HepG2 (cell line): Measurements from ENCODE around the gene INTS3. TPM values are rescaled to one million over a fixed set of nuclear protein-coding genes. Genes with fewer than 3 reads are reported as not detected.

Experiments
- ATAC-seq: fragments of 200-7000 bp; cut with Tn5 transposase; 3 replicates; pipeline ENCODE4 v1.9.1; 2020; ENCODE audit warnings: mild to moderate bottlenecking, moderate library complexity
- BruUV-seq: library from RNA; stranded (reverse); fragments of 400-500 nt; replicated peaks from 2 replicates; lab custom pipeline; 2021; lab: Mats Ljungman, UMichigan
- CTCF ChIA-PET: fragments of 300-600 bp; formaldehyde crosslinking; extraction: SDS; loops from one replicate; lab custom pipeline; 2021; ENCODE audit warnings: low total read pairs, inconsistent platforms, low intra/inter-chr PET ratio; lab: Yijun Ruan, JAX
- POLR2A ChIA-PET: fragments of 350-600 bp; sonication (Branson Sonifier 250); formaldehyde crosslinking; loops from one replicate; lab custom pipeline; 2020; ENCODE audit warnings: antibody characterized with exemption, inconsistent platforms; lab: Yijun Ruan, JAX
- DNase-seq: peaks from one replicate; pipeline ENCODE4 v3.0.0-alpha.2; 2015; ENCODE audit warnings: low spot score
- FAIRE-seq: peaks from 3 replicates; lab custom pipeline; 2011; peaks lifted over from hg19 to GRCh38; lab: Jason Lieb, UNC
- H2AFZ ChIP-seq: one replicate; pipeline ENCODE4 v1.6.1; 2011; ENCODE audit warnings: low read length, inconsistent platforms
- H3K27ac ChIP-seq: fragments of 300-600 bp; 3 replicates; pipeline ENCODE4 v1.8.0; 2011; ENCODE audit warnings: mixed run types, mild to moderate bottlenecking, mixed read lengths, low read length, inconsistent platforms; ENCODE audit not compliant: insufficient read depth; ENCODE audit errors: extremely low read length
- H3K27me3 ChIP-seq, 2 experiments: fragments of 200-600 bp in 1 of 2; 2 replicates in 1 of 2; 3 replicates in 1 of 2; pipeline versions ENCODE4 v1.6.0 to v1.8.0; 2011; ENCODE audit warnings: low read length in 2 of 2, mild to moderate bottlenecking in 2 of 2, moderate library complexity in 2 of 2, inconsistent platforms in 1 of 2; ENCODE audit not compliant: insufficient read depth in 2 of 2, control insufficient read depth in 1 of 2
- H3K36me3 ChIP-seq, 2 experiments: fragments of 200-600 bp in 1 of 2; replicated peaks in 1 of 2; 2 replicates in 1 of 2; 3 replicates in 1 of 2; pipeline versions ENCODE4 v1.5.1 to v1.8.0; 2011; ENCODE audit warnings: low read length in 2 of 2, inconsistent platforms in 1 of 2; ENCODE audit not compliant: insufficient read depth in 2 of 2, control insufficient read depth in 1 of 2
- H3K4me1 ChIP-seq: 2 replicates; pipeline ENCODE4 v1.5.1; 2012; ENCODE audit warnings: low read length, inconsistent platforms; ENCODE audit not compliant: insufficient read depth
- H3K4me2 ChIP-seq: 2 replicates; pipeline ENCODE4 v1.6.0; 2011; ENCODE audit warnings: low read depth, low read length, inconsistent platforms
- H3K4me3 ChIP-seq, 3 experiments: fragments of 200-600 bp in 1 of 3; sonication (generic), shearing (Covaris generic) in 1 of 3; replicated peaks in 1 of 3; 2 replicates each; pipeline ENCODE4 v1.5.1; 2011 to 2016; ENCODE audit warnings: low read length in 3 of 3, inconsistent platforms in 2 of 3, low read depth in 2 of 3, mild to moderate bottlenecking in 2 of 3, control low read depth in 1 of 3, mixed read lengths in 1 of 3; ENCODE audit not compliant: insufficient read depth in 1 of 3
- H3K79me2 ChIP-seq: one replicate; pipeline ENCODE4 v1.6.1; 2011; ENCODE audit warnings: low read length, inconsistent platforms; ENCODE audit not compliant: insufficient read depth
- H3K9ac ChIP-seq: 2 replicates; pipeline ENCODE4 v1.6.0; 2011; ENCODE audit warnings: mild to moderate bottlenecking, low read depth, low read length, inconsistent platforms; ENCODE audit not compliant: insufficient read depth
- H3K9me3 ChIP-seq: 2 replicates; pipeline ENCODE4 v1.5.1; 2012; ENCODE audit warnings: mild to moderate bottlenecking, low read length
- H4K20me1 ChIP-seq: 2 replicates; pipeline ENCODE4 v1.6.0; 2011; ENCODE audit warnings: inconsistent platforms, mild to moderate bottlenecking, low read length, moderate library complexity; ENCODE audit not compliant: insufficient read depth
- DNMT3B ChIP-seq: conservative IDR thresholded peaks from 2 replicates; pipeline ENCODE4 v1.6.1; 2016; ENCODE audit warnings: missing biosample characterization, control low read depth
- HNF4A ChIP-seq: sonication (generic); formaldehyde crosslinking; IDR thresholded peaks from 2 replicates; pipeline ENCODE4 v1.4.0; 2020; ENCODE audit warnings: missing genetic modification reagents
- HOXA5 ChIP-seq: sonication (generic); formaldehyde crosslinking; IDR thresholded peaks from 2 replicates; pipeline ENCODE4 v1.4.0; 2020; ENCODE audit warnings: missing genetic modification reagents
- HOXA9 ChIP-seq: sonication (generic); formaldehyde crosslinking; IDR thresholded peaks from 2 replicates; pipeline ENCODE4 v1.8.1; 2022; ENCODE audit warnings: missing genetic modification reagents, mild to moderate bottlenecking, moderate library complexity, borderline replicate concordance
- JUND ChIP-seq: sonication (generic); formaldehyde crosslinking; IDR thresholded peaks from 2 replicates; pipeline ENCODE4 v1.8.0; 2022; ENCODE audit warnings: mild to moderate bottlenecking, missing genetic modification reagents
- MEIS1 ChIP-seq: sonication (generic); formaldehyde crosslinking; IDR thresholded peaks from 2 replicates; pipeline ENCODE4 v1.9.0; 2021; ENCODE audit warnings: mild to moderate bottlenecking, missing genetic modification reagents, moderate library complexity, borderline replicate concordance
- PCBP2 ChIP-seq: fragments of 200-400 bp; formaldehyde crosslinking; optimal IDR thresholded peaks from 2 replicates; pipeline ENCODE3; 2018; ENCODE audit warnings: low read length, low read depth; ENCODE audit not compliant: poor library complexity, severe bottlenecking
- ZKSCAN1 ChIP-seq: fragments of 150-350 bp; IDR thresholded peaks from 2 replicates; pipeline ENCODE4 v1.6.1; 2014; ENCODE audit warnings: low read length
- ZNF207 ChIP-seq: fragments of 450-650 bp; IDR thresholded peaks from 2 replicates; pipeline ENCODE4 v1.6.1; 2016; ENCODE audit warnings: antibody characterized with exemption, borderline replicate concordance
- ZNF75D ChIP-seq: sonication (generic); formaldehyde crosslinking; IDR thresholded peaks from 2 replicates; pipeline ENCODE4 v1.8.1; 2023; ENCODE audit warnings: missing genetic modification reagents, mild to moderate bottlenecking, borderline replicate concordance
- WGBS: methylation state at CpG from one replicate; pipeline ENCODE4 v1.1.6; 2017; ENCODE audit warnings: low lambda C conversion rate; 5-methylcytosine and 5-hydroxymethylcytosine counted together
- in situ Hi-C: cut with HindIII; loops from 2 replicates; pipeline ENCODE4 v1.10.0; 2017; ENCODE audit warnings: low pct_unique_long_range_greater_than_20kb; ENCODE audit not compliant: extremely low pct_ligation_motif_present
- intact Hi-C: fragments of 100-400 bp; cut with micrococcal nuclease; formaldehyde crosslinking; loops from one replicate; pipeline ENCODE4 v1.10.0; 2022; ENCODE audit not compliant: unreplicated experiment
- polyA plus RNA-seq, 8 experiments: library from polyadenylated mRNA; depleted of rRNA in 3 of 8; stranded (reverse) in 7 of 8; unstranded in 1 of 8; fragments of >200 nt; fragmentation: Illumina TruSeq in 4 of 8; extraction: Trizol in 4 of 8; gene quantifications; 2 replicates each; pipeline versions ENCODE4 v1.2.1 to v1.2.3, GENCODE V29; 2011 to 2016; ENCODE audit warnings: low read depth in 4 of 8, missing spikeins in 1 of 8, mixed read lengths in 1 of 8; ENCODE audit not compliant: insufficient read depth in 1 of 8
- total RNA-seq, 5 experiments: library from RNA; depleted of rRNA; stranded (reverse); fragments of >200 nt; fragmentation: Illumina TruSeq; extraction: Trizol; gene quantifications; 2 replicates each; pipeline ENCODE4 v1.2.3, GENCODE V29; 2016; ENCODE audit warnings: low read depth in 1 of 5
- TF ChIP-seq, protein P1 (sequence below): sonication (generic); formaldehyde crosslinking; IDR thresholded peaks from 2 replicates; pipeline ENCODE4 v1.4.0; 2020; ENCODE audit warnings: missing genetic modification reagents

INTS3 gene
- total and polyA plus RNA-seq, 2 of the 13 experiments (the other 11 are each of a cell fraction or from before 2014, with no cell fraction given): 17.2 to 27.2 TPM

DNA sequence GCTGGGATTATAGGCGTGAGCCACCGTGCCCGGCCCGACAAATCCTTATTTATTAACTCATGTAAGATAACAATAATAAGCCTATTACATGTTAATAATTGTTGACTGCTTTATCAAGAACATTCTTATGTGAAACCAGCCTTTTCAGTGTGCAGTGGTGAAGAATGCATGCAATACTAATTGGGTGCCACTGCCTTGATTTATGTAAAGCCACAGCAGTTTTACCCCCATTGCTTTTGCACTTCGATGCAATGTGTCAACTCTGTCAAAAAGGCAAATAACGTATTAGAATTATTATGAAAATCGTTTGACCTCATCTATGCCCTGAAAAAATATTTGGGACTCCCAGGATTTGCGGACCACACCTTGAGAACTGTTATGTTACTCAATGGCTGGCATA is 31.1 kb upstream of the INTS3 start:
- H4K20me1 ChIP-seq: no peaks in the 10 kb centered on the region
- ChIA-PET POLR2A (no interaction called here), CTCF (no interaction called here)
- peak overlapping the region; percentile 20; the same call in 1 of the 2 replicates for H3K4me2 ChIP-seq
- H3K4me3 ChIP-seq: no peak overlapping the region
- TF ChIP-seq JUND (no peak), ZNF207 (no peak), MEIS1 (no peak), DNMT3B (CRISPR knock-in tag) (no peak), PCBP2 (no peak), HOXA9 (CRISPR knock-in tag) (no peak), ZKSCAN1 (no peak), HNF4A (no peak), ZNF75D (no peak), HOXA5 (no peak)
- TF ChIP-seq, protein P1, sequence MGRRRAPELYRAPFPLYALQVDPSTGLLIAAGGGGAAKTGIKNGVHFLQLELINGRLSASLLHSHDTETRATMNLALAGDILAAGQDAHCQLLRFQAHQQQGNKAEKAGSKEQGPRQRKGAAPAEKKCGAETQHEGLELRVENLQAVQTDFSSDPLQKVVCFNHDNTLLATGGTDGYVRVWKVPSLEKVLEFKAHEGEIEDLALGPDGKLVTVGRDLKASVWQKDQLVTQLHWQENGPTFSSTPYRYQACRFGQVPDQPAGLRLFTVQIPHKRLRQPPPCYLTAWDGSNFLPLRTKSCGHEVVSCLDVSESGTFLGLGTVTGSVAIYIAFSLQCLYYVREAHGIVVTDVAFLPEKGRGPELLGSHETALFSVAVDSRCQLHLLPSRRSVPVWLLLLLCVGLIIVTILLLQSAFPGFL: no peak
- BruUV-seq: no TSS peak
- H2AFZ ChIP-seq: no peak overlapping the region
- in situ Hi-C loops (no loop called here), intact Hi-C loops (no loop called here)
- no peak for FAIRE-seq
- no peak overlapping the region for H3K27ac ChIP-seq
- 65% methylated on average over 8 of the region's 8 CpGs for WGBS
- ATAC-seq: no peak
- H3K4me1 ChIP-seq: peaks cover 12% of the 10 kb centered on the region
- no peaks in the 10 kb centered on the region for H3K79me2 ChIP-seq
- H3K36me3 ChIP-seq: no peaks in the 10 kb centered on the region
- no peak overlapping the region for H3K9ac ChIP-seq
- DNase-seq: no peak
- H3K9me3 ChIP-seq: no peaks in the 10 kb centered on the region
- peaks cover 0 to 2% of the 10 kb centered on the region in 2 experiments; a peak in 3 of 5 replicates for H3K27me3 ChIP-seq
